Measurements from ENCODE around the gene DAB1. TPM values are rescaled to one million over a fixed set of nuclear protein-coding genes. Genes with fewer than 3 reads are reported as not detected.

The DAB1 gene
- total RNA-seq, 6 experiments from 2014 or later, result 0.76 to 1.9 (median 1.1) TPM

DNA sequence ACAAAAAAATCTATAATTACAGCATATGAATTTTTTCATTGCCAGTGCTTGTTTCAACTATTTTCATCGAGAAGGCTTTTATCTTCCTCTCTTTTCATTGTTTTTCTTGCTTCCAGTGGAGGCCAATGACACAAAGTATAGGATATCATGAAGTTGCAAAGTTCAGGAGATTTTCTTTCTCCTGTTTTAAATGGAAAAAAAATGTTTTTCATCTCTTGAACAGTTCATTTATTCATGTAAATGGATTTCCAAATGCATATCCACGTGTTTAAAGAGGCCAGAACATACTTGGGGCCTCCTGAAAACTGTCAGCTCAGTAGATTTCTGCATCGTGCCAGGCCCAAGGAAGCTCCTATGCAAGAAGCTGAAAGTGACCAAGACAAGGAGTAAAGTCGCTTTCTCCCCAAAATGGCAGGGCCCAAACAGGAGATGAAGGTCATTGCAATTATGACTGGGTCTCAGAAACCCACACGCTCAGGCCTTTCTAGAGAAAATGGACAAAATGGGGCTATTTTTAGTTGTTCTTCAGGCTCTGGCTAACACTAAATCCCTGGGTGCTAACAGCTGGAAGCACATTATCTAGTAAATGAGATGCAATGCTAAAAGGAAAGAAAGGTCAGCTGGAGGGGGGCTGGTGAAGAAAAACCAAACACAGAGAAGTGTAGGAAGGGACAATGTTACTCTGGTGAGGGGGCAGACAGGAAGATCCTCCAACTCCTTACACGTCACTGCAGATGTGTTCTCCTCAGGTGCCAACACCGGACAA lies 321.1 kb downstream of the DAB1 start:
- no peaks in the 10 kb centered on the region for H3K27me3 ChIP-seq
- H3K27ac ChIP-seq, result no peak overlapping the region
- H3K4me3 ChIP-seq, result no peak overlapping the region
- DNase-seq, result no peak
- no peaks in the 10 kb centered on the region for H3K9me3 ChIP-seq
- no peak for TF ChIP-seq POLR2A (IDR thresholded peaks at IDR 0.05)
- no peak for ATAC-seq
- no peaks in the 10 kb centered on the region for H3K36me3 ChIP-seq
- WGBS (ENCODE audit: insufficient coverage, low coverage, low lambda C conversion rate, missing lambda C conversion rate), result 79% methylated on average over 7 of the region's 7 CpGs
- no peaks in the 10 kb centered on the region for H3K4me1 ChIP-seq
- intact Hi-C loops (cut with DNase I), result no loop called here

DNA sequence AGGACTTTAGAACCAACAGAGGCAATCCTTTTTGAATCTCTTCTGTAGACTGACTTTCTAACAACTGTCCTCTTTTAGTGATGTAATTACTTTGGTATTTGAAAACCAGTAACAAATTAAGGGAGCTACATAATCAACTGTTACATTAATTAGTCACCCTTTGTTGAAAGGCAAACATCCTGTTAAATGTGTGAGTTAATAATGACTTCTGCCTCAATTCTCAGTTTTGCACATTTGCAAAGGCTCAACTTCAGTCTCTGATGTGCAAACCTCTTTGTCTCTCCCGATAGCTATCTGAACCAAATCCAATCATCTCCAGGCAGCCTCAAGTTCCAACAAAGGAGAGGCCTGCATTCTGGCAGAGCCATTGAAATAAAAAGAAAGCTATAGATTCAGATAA lies 322.7 kb downstream of the DAB1 start:
- DNase-seq (no peak), ATAC-seq (no peak)
- no peak for TF ChIP-seq POLR2A (IDR thresholded peaks at IDR 0.05)
- TF ChIP-seq, protein P1, sequence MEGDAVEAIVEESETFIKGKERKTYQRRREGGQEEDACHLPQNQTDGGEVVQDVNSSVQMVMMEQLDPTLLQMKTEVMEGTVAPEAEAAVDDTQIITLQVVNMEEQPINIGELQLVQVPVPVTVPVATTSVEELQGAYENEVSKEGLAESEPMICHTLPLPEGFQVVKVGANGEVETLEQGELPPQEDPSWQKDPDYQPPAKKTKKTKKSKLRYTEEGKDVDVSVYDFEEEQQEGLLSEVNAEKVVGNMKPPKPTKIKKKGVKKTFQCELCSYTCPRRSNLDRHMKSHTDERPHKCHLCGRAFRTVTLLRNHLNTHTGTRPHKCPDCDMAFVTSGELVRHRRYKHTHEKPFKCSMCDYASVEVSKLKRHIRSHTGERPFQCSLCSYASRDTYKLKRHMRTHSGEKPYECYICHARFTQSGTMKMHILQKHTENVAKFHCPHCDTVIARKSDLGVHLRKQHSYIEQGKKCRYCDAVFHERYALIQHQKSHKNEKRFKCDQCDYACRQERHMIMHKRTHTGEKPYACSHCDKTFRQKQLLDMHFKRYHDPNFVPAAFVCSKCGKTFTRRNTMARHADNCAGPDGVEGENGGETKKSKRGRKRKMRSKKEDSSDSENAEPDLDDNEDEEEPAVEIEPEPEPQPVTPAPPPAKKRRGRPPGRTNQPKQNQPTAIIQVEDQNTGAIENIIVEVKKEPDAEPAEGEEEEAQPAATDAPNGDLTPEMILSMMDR (IDR thresholded peaks at IDR 0.05), result no peak
- Histone ChIP-seq H3K4me3 (no peak overlapping the region), H3K27ac (no peak overlapping the region), H3K4me1 (no peaks in the 10 kb centered on the region), H3K36me3 (no peaks in the 10 kb centered on the region), H3K27me3 (no peaks in the 10 kb centered on the region), H3K9me3 (no peaks in the 10 kb centered on the region)
- intact Hi-C loops (cut with DNase I), result no loop called here
- WGBS (ENCODE audit: insufficient coverage, low coverage, low lambda C conversion rate, missing lambda C conversion rate), result 90% methylated on average over 1 of the region's 1 CpG

DNA sequence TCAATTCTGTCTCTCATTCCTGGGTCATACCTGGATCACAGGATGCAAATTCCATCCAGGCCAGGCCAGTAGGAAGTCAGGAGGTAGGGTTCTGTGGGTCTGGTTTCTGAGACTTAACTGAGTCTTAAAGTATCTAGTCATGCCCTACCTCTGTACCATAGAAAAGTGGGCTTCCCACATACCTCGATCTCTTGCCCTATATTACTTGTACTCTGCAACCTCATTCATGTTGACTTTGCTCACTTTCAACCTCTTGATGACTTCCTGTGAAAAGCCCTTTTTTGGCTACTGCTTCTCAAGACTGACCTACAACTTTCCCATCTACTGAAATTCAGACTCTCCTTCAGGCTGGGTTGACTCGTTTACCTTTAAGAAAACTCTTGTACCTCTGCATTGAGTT lies 329.1 kb downstream of the DAB1 start:
- Histone ChIP-seq H3K4me3 (no peak overlapping the region), H3K36me3 (no peaks in the 10 kb centered on the region), H3K4me1 (no peaks in the 10 kb centered on the region), H3K27ac (no peak overlapping the region), H3K9me3 (no peaks in the 10 kb centered on the region), H3K27me3 (no peaks in the 10 kb centered on the region)
- 100% methylated on average over 2 of the region's 2 CpGs for WGBS (ENCODE audit: insufficient coverage, low coverage, low lambda C conversion rate, missing lambda C conversion rate)
- DNase-seq (no peak), ATAC-seq (no peak)
- intact Hi-C loops (cut with DNase I), result no loop called here
- TF ChIP-seq, protein P1 (IDR thresholded peaks at IDR 0.05), result no peak
- no peak for TF ChIP-seq POLR2A (IDR thresholded peaks at IDR 0.05)

DNA sequence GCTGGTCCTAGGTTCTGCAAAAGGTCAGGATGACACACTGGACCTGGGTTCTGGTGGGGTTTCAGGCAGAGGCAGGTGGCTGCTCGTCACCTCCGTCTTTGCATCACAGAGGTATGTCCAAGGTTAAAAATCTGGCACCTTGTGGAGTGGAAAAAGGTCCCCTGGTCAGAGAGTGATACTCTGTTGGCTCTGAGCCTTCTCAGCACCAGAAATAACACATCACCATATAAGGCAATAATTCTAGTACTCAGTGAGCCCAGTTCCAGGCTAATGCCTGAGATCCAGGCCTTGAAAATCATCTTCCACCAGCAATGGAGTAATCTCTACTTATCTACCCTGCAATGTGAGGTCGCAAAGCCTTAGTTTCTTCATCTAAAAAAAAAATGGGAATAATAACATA lies 330.7 kb downstream of the DAB1 start:
- no peak overlapping the region for H3K27ac ChIP-seq
- intact Hi-C loops (cut with DNase I), result no loop called here
- H3K9me3 ChIP-seq, result no peaks in the 10 kb centered on the region
- H3K27me3 ChIP-seq, result no peaks in the 10 kb centered on the region
- no peak for TF ChIP-seq POLR2A (IDR thresholded peaks at IDR 0.05)
- TF ChIP-seq, protein P1 (IDR thresholded peaks at IDR 0.05), result no peak
- no CpG with 5 or more reads among the region's 3 CpGs for WGBS (ENCODE audit: insufficient coverage, low coverage, low lambda C conversion rate, missing lambda C conversion rate)
- DNase-seq (no peak), ATAC-seq (no peak)
- H3K36me3 ChIP-seq, result no peaks in the 10 kb centered on the region
- no peaks in the 10 kb centered on the region for H3K4me1 ChIP-seq
- no peak overlapping the region for H3K4me3 ChIP-seq

DNA sequence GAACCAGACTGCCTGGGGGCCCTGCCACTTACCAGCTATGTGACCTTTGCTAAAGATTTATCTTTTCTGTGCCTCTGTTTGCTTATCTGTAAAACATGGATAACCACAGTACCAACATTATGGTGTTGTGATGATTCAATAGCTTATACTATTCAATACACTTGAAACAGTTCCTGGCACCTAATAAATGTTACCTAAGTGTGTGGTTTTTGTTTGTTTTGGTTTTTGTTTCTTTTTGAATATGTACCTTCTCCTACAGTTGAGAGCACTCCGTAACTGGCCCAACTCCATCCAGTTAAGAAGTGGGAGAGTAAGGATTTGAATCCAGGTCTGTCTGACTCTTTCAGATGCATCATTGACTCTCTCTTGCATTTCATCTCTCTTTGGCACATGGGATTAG lies 332.2 kb downstream of the DAB1 start:
- intact Hi-C loops (cut with DNase I), result no loop called here
- Histone ChIP-seq H3K27ac (no peak overlapping the region), H3K4me1 (no peaks in the 10 kb centered on the region), H3K4me3 (no peak overlapping the region), H3K27me3 (no peaks in the 10 kb centered on the region), H3K36me3 (no peaks in the 10 kb centered on the region), H3K9me3 (no peaks in the 10 kb centered on the region)
- DNase-seq, result no peak
- WGBS (ENCODE audit: insufficient coverage, low coverage, low lambda C conversion rate, missing lambda C conversion rate), result 89% methylated on average over 1 of the region's 1 CpG
- no peak for ATAC-seq
- TF ChIP-seq POLR2A (IDR thresholded peaks at IDR 0.05), result no peak
- TF ChIP-seq, protein P1 (IDR thresholded peaks at IDR 0.05), result no peak

All from right lobe of liver (tissue), 6 donors.